Hippocampal formation (tissue), 2 donors: ENCODE results near the gene EPHA10.
A peak's percentile ranks its signal among the peaks of the same experiment; 100 is the strongest.

Source experiments
- DNase-seq, 2 donors: peaks; one replicate each; lab custom pipeline; 2025; lab: John Stamatoyannopoulos, UW

EPHA10 gene

DNA sequence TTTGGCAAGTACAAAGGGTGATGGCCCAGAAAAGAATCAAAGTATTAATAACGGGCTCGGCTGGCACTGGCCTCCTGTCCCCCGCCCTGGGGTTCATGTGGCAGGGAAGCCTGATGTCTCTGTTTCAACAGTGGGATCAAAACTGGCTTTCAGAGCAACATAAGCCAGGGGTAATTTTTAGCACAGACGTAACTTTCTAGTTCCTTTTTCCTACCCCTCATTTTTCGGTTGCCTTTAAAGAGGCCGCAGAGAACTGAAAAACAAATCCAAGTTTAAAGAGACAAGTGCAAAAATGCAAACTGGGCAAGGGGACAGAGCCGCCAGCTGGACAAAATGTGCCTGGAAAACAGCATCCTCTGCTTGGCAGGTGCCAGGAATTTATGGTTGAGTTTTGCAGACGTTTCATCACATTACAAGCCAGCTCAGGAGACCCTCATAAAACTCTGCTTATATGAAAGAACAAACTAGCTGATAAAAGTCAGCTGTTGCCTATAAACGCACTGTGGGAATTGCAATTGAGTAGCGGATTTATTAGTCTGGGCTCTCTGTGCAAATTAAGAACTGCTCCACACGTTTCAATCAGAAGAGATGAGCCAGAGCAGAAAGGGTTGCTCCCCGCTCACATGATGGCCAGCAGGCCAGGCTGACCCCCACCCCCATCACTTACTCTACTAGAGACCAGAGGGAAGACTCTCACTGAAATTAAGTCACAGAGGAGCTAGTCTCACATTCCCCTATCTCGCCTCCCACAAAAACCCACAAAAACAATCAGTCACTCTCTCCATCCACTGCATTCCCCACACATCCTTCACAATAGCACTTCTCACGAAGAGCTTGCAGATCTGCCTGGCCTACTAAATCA lies 88.4 kb downstream of the EPHA10 start:
- peak in 1 of 2 donors; percentile 29 for DNase-seq

GRCh38 chr1:37673920-37674319 lies 91.0 kb downstream of the EPHA10 start:
- no peak for DNase-seq

DNA sequence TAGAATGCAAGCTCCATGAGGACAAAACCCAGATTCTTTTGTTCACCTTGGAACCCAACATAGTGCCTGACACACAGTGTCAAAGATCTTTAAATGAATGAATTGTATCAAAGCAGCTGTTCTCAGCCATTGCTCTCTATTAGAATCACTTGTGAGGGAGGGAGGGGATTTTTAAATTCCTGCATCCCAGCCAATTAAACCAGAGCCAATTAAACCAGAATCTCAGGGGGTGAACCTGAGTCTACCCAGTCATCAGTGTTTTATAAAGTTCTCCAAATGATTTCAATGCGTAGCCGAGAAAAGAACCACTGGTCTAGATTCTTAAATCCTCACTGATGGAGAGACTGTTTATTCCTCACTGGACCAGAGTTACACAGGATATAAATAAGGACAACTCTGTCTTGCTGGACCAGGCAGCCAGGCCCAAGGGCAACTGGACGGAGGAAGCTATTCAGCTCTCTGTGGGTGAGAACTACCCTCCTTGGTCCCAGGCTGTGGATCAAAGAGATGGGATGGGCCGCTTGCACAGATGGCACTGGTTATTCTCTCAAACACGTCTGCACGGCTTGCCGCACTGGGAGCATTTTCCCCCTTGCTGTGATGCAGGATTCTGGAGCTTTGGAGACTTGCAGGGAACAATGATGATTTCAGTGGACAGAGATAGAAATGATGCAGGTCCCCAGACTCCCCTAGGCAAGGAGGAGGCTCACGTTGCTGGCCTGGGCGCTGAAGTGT lies 92.6 kb downstream of the EPHA10 start:
- no peak for DNase-seq

DNA sequence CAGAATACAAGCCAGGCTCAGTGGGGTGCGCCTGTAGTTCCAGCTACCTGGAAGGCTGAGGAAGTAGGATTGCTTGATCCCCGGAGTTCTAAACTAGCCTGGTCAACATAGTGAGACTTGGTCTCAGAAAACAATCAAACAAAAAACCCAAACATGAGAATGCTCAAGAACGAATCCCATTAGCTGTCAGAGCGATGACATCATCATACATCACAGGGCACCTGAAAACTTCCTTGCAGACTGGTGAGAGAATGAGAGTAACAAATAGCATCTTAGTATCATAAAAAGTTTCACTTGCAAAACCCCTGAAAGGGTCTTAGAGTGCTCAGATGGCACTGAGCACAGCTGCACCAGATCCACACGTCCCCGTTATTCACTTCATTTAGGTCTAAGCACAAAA lies 93.7 kb downstream of the EPHA10 start:
- no peak for DNase-seq

GRCh38 chr1:37670133-37670532 lies 94.8 kb downstream of the EPHA10 start:
- no peak for DNase-seq

- no peak for DNase-seq
These were observed 97.8 kb downstream of the EPHA10 start for GRCh38 chr1:37667023-37667671.

DNA sequence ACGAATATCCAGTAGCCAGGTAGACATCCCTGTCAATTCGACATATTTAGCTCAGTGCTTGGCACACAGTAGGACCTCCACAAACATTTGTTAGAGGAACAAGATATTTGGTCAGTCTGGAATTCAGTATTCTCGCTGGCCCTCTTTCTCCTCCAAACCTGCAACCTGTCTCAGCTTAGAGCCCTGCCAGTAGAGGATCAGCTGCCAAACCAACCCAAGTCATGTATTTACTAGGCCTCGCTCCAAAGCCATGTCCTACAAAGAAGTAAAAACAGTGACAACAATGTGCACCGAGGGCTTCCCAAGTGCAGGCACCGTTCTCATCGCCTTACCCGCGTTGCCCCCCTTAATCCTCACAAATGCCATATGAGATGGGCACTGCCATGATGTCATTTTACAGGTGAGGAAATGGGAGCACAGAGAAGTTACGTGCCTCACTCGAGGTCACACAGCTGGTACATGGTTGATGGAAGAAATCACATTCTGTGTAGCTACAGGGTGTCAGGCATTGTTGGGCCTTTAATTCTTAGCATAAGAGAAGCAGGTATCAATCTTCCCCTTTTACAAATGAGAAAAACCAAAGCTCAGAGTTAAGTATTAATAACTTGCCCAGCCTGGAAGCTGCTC lies 98.6 kb downstream of the EPHA10 start:
- no peak for DNase-seq
